T-helper 2 cell treated with Interferon-gamma antibody and Interleukin-4, amounts not matched to agents 100 ng/mL and 5 ng/mL, for 36 hours (primary cell): ENCODE data around the gene SRPK2. TPM values are rescaled to one million over a fixed set of nuclear protein-coding genes. Genes with fewer than 3 reads are reported as not detected.
"Not testable (repeated sequence)": the region's sequence is repeated elsewhere in the genome, so short reads cannot be mapped to it uniquely, and the experiment has no call there.

Experiments
- intact Hi-C: fragments of 100-400 bp; cut with micrococcal nuclease; formaldehyde crosslinking; loops from one replicate; pipeline ENCODE4 v1.15.1; 2023
- total RNA-seq: library from RNA; stranded (reverse); gene quantifications from 2 replicates; pipeline ENCODE4 v1.2.3, GENCODE V29; 2022

The SRPK2 gene
- total RNA-seq, 1 donor from 2014 or later: 47.5 TPM

- intact Hi-C loops: loop anchor here (2.0 to 10.0 kb wide), 3 partner anchors 30 to 254 kb away; partner anchors contain the start of gene KMT2E
These were observed 120.0 kb downstream of the SRPK2 start for GRCh38 chr7:105268511-105269392.

- intact Hi-C loops: loop anchor here (2.0 to 10.0 kb wide), 3 partner anchors 31 to 253 kb away; partner anchors contain the start of gene KMT2E
These were observed 120.7 kb downstream of the SRPK2 start for GRCh38 chr7:105268056-105268455.

GRCh38 chr7:105267244-105267643, 121.5 kb downstream of the SRPK2 start:
- intact Hi-C loops: loop anchor here (10.0 kb wide), 1 partner anchor 252 kb away; the partner anchor contains the start of gene KMT2E

DNA sequence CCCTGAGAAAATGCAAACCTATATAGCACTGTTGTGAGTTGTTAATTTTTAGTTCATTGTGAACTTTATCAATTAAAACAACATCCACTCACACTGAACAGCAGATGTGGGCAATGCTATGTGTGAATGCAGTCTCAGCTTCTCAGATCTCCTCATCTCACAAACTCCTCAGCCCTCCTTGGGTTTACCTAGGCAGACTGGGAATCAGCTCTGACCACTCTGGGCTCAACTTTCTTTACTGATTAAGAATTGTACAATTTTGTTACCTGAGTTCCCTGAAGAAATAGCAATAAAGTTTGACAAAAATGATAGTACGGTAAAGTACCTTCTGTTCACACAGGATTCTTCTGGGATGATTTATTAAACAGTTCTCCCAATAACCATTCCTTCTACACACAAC, 124.0 kb downstream of the SRPK2 start:
- intact Hi-C loops: loop anchor here (10.0 kb wide), 1 partner anchor 250 kb away; the partner anchor contains the start of gene KMT2E

DNA sequence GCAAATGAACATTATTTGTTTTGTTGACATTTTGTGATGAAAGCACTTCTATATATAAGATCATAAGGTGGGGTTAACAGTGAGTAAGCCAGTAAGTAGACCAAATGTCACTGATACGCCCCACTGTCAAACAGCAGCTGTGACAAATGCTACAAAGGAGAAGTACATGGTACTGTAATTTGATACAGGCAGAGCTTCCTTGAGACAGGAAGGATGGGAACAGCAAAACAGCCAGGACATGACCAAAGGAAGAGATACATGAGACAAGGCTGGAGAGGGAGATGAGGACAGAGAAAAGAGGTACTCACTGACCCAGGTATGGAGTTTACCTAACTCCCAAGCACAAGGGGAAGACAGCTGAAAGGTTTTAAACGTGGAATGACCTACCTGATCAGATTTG, 127.0 kb downstream of the SRPK2 start:
- intact Hi-C loops: loop anchor here (10.0 kb wide), 1 partner anchor 247 kb away; the partner anchor contains the start of gene KMT2E

GRCh38 chr7:105260201-105260871, 128.4 kb downstream of the SRPK2 start:
- intact Hi-C loops: loop anchor here (10.0 kb wide), 1 partner anchor 246 kb away; the partner anchor contains the start of gene KMT2E

DNA sequence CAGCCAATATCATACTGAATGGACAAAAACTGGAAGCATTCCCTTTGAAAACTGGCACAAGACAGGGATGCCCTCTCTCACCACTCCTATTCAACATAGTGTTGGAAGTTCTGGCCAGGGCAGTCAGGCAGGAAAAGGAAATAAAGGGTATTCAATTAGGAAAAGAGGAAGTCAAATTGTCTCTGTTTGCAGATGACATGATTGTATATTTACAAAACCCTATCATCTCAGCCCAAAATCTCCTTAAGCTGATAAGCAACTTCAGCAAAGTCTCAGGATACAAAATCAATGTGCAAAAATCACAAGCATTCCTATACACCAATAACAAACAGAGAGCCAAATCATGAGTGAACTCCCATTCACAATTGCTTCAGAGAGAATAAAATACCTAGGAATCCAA, 129.8 kb downstream of the SRPK2 start:
- intact Hi-C loops: not testable (repeated sequence)

DNA sequence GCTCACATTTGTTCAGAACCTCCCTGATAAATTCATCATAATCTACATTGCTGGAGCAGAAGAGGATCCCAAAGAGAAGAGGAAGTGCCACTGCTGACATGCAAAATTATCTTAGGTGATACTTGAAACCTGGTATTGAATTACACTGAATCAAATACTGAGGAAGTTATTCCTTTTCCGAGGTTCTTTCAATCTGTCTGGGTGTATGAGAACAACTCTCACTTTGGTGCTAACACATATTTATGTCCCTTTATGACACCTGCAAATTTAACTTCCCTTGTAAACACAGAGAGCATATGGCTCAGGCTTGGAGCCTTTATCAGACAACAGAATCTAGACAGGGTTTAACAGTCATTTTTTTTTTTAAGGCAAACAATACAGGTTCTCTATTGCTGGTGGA, 131.4 kb downstream of the SRPK2 start:
- intact Hi-C loops: no loop called here

- intact Hi-C loops: no loop called here
These were observed 131.9 kb downstream of the SRPK2 start for GRCh38 chr7:105256761-105257231.

DNA sequence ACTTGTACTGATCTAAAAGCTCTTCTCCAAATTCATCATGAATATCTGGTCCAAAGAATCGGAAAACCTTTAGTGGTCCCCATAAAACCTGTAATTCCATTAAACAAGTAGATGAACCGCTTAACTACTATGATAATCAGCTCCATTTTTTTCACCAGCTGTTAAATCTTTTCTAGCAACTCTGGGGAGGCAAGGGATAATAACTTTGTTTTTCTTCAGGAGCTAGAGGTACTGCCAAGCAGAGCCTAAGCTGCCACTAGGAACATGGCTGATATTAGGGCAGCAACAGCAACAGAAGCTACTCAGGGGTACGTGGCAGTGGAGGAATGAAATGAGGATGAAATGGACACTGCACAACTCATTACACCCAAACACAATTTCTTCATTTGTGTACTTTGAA, 138.0 kb downstream of the SRPK2 start:
- intact Hi-C loops: no loop called here

DNA sequence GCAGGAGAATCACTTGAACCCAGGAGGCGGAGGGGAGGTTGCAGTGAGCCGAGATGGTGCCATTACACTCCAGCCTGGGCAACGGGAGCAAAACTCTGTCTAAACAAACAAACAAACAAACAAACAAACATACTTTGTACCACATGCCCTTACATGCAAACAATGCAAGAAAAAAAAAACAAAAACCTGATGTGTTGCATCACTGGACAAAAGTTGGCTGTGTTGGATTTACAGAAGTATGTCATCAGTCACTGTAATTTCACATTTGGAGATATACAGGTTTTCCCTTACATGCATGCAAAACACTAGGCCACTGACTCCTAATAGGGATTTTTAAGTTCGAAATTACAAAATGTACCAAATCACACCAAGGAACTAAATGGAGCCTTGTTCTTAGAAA, 138.5 kb downstream of the SRPK2 start:
- intact Hi-C loops: no loop called here

DNA sequence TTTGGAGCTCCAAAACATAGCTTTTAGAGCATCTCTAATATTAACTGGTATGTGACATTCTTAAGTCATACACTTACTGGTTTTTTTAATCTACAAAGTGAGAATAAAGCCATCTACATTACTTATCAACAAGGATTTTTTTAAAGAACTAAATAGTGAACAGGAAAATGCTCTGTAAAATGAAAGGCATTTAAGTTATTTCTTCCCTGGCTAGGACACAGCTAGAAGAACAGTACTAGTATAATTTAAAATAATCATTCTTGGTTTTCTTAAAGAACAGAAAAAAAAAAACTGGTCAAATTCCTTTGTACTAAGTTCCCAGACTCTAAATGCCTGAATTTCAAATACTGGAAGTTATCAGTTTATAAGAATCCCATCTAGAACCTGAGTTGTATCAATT, 139.5 kb downstream of the SRPK2 start:
- intact Hi-C loops: no loop called here

- intact Hi-C loops: no loop called here
These were observed 142.0 kb downstream of the SRPK2 start for GRCh38 chr7:105246679-105247078.

DNA sequence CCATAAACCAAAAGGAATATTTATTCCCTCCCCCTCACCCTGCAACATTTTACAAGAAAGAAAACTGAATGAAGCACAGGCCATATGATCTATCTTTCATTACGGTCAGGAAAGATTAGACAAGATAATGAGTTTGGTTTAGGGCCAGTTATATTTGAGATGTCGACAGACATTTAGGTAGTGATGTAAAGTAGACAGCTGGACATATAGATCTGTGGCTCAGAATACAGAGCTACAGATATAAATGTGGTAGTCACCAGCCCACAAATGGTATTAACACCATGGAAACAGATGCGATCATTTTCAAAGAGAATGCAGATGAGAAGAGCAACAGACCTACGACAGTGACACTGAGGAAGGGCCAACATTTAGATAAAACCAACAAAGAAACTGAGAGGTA, 142.5 kb downstream of the SRPK2 start:
- intact Hi-C loops: no loop called here

DNA sequence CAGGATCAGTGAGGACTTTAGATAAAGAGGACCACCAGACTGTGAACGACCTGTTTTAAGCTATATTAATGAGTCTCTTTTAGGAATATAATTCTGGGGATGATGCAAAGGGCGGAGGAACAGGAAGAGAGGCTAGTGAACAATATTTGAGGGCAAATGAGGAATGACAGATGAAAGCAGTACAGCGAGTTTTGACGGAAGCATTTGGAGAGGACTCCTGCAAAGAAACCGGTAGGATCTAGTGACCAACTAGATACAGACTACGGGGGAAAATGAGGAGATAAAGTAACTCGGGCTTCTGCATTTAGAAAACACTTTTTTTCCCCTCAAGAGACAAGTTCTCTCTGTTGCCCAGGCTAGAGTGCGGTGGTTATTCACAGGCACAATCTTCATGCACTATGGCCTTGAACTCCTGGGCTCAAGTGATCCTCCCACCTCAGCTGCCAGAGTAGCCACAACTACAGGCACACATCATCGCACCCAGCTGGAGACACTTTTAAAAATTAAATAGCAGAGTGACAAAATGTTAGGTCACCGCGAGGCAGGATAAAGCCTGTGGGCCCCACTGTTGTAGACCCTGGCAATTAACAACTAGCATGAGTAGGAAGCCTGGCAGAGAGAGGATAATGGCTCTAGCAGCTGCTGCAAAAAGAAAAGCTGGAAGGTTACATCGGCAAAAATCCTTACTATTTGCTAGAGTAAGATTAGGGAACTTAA, 143.2 kb downstream of the SRPK2 start:
- intact Hi-C loops: no loop called here

DNA sequence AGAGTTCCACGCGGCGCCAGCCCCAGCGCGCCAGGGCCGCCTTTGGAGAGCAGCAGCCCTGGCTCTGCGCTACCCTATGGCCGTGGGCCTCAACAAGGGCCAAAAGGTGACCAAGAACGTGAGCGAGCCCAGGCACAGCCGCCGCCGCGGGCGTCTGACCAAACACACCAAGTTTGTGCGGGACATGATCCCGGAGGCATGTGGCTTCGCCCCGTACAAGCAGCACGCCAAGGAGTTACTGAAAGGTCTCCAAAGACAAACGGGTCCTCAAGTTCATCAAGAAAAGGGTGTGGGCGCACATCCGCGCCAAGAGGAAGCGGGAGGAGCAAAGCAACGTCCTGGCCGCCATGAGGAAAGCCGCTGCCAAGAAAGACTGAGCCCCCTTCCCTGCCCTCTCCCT, 144.1 kb downstream of the SRPK2 start:
- intact Hi-C loops: no loop called here

DNA sequence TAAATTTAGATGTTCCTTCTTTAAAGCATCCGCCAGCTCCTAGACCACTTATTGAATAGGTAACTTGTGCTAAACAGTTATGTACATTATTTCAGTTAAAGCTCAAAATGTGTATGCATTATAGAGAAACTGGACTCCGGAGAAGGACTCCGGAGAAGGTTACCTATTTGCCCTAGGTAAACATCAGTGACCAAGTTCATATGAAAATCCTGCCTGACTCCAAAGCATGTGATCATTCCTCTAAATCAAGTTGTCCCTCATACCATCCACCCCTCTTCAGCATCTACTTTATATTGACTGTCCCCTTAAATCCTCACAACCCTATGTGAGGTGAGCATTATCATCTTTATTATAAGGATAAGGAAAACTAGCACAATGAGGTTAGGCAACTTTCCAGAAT, 147.5 kb downstream of the SRPK2 start:
- intact Hi-C loops: no loop called here

- intact Hi-C loops: no loop called here
These were observed 150.4 kb downstream of the SRPK2 start for GRCh38 chr7:105238198-105238765.

DNA sequence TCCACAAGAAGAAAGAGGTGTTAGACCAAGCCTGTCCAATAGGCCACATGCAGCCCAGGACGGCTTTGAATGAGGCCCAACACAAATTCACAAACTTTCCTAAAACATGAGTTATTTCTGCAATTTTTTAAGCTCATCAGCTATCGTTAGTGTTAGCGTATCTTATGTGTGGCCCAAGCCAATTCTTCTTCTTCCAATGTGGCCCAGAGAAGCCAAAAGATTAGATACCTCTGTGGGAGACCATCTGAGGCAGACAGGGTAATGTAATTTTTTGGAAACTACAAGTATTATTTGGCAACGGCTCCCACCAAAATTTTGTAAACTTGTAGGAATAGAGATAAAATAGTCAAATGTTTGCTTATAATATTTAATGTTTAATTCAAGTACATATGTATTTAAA, 153.8 kb downstream of the SRPK2 start:
- intact Hi-C loops: no loop called here

GRCh38 chr7:105232829-105233291, 155.9 kb downstream of the SRPK2 start:
- intact Hi-C loops: not testable (repeated sequence)

- intact Hi-C loops: no loop called here
These were observed 158.2 kb downstream of the SRPK2 start for GRCh38 chr7:105230486-105230885.
